Middle frontal gyrus (tissue), 1 donor: Measurements from ENCODE around the gene SMYD3.

Experiments
- DNase-seq: peaks from one replicate; pipeline ENCODE4 v3.0.0-alpha.2; 2015; ENCODE audit warnings: low spot score; ENCODE audit errors: extremely low spot score

Gene SMYD3

DNA sequence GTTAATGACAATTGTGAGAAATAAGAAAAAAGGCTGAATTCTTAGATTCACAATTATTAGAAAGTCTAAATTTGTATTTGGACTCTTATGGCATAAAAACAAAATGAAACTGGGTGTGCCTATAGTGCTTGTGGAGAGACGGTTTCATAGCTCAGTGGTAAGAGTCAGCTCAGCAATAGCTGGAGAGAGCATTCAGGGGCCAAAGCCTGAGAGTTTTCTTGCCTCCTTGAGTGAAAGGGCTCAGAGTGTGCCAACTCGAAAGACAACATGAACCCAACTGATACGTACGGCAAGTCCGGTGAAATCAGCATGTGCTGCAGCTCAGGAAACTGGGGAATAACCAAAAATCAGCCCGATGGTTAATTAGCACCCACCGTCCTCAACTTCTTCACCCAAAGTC lies 577.9 kb downstream of the SMYD3 start:
- no peak for DNase-seq

DNA sequence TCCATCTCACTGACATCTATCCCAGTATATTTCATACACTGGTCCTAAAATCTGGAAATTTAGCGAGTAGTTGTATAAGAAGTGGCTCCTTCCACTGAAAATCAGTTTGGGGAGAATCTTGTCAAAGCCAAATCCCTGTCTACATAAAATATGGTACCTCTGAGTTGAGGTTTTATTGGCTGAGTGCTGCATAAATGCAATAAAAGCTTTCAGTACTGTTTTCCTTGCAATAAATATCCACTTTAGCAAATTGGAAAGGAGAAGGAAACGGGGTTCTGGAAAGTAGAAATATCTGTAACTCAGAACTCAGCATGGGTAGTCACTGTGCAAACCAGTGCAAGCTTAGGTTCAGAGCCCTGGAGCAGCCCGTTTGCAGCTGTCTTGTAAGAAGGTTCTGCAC lies 580.2 kb downstream of the SMYD3 start:
- DNase-seq, result no peak

DNA sequence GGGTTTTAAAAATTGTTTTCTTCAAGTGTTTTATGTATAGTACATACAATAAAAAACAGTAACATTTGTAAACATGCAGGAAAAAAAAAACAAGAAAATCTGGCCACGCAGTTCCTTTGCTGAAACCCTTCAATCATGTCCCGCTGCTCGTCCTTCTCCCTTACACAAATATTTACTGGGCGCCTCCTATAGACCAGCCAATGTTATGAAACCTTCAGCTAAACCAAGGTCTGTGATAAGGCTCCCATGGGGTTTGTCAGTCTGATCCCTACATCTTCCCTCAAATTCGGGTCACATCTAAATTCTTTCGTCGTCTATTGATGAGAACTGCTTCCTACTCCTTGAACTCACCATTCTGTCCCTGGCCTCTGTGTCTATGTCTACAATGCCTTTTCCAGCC lies 583.9 kb downstream of the SMYD3 start:
- DNase-seq, result no peak

DNA sequence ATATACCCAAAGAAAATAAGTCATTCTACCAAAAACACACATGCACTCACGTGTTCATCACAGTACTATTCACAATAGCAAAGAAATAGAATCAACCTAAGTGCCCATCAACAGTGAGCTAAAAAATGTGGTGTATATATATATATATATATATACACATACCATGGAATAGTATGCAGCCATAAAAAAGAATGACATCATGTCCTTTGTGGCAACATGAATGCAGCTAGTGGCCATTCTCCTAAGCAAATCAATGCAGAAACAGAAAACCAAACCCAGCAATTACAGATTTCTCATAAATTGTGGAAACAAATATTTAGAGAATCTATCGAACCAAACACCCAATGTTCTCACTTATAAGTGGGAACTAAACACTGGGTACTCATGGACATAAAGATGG lies 585.7 kb downstream of the SMYD3 start:
- no peak for DNase-seq

DNA sequence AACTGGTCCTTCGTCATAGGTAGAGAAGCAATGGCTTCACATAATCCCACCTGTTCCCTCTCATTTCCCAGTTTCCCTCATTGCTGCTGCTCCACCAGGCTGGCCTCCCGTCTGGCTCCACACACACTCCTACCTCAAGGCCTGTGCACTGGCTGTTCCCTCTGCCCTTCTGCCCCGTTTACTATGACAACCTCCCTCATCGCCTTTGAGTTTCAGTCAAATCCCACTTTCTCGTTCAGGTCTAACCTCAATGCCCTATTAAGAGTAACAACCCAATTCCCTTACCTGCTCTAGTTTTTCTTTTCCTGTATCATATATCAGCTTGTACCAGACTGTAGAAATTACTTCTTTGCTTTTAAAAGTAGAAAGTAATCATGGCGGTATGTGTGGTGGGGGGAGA lies 589.7 kb downstream of the SMYD3 start:
- DNase-seq, result no peak

DNA sequence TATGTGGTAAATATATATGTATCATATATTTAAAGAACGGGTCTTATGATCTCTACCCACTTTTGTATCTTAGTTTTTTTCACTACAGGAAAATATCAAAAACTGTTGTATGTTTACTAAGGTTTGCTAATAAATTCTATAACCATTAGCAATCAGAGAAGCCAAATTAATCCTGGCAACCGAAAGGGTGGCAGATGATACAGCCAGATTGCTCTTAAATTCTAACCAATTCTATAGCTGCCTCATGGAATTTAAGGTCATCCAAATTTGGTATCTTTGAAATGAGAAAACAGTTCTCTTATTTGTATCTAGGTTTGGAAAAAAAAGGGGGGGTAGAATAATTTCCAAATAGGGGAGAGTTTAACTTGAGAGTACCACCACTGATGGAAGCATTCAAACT lies 591.2 kb downstream of the SMYD3 start:
- no peak for DNase-seq

DNA sequence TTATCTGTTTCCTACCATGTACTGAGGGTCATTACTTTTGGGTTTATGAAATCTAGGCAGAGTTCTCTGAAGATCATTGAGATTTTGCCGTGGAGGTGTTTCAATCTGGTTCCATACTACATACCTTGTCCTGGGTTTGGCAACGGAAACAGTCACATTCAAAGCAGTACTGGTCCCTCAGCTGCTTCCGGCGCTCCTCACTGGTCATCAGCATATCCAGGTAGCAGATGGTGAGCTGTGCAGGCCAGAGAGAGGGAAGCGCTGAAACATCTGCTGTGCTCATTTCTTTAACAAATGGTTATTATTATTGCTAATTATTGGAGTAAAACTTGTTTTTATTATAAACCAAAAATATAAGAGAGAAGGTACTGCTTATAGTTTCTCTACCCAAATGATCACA lies 591.7 kb downstream of the SMYD3 start:
- DNase-seq, result no peak

DNA sequence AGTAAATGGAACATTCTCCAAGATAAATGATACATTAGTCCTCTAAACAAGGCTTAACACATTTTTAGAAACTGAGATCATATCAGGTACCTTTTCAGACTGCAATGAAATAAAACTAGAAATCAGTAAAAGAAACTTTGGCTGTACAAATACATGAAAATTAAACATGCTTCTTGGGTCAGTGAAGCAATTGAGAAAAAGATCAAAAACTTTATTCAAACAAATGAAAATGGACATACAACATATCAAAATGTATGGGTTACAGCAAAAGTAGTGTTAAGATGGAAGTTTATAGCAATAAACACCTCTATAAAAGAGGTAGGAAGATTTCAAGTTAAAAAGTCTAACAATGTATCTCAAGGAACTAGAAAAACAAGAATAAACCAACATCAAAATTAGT lies 598.5 kb downstream of the SMYD3 start:
- DNase-seq, result no peak

DNA sequence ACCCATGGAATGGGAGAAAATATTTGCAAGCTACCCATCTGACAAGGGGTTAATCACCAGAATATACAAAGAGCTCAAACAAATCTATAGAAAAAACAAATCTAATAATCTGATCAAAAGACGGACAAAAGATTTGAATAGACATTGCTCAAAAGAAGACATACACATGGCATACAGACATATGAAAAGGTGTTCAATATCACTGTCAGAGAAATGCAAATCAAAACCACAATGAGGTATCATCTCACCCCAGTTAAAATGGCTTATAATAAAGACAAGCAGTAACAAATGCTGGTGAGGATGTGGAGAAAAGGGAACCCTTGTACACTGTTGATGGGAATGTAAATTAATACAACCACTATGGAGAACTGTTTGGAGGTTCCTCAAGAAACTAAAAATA lies 600.9 kb downstream of the SMYD3 start:
- DNase-seq, result no peak

DNA sequence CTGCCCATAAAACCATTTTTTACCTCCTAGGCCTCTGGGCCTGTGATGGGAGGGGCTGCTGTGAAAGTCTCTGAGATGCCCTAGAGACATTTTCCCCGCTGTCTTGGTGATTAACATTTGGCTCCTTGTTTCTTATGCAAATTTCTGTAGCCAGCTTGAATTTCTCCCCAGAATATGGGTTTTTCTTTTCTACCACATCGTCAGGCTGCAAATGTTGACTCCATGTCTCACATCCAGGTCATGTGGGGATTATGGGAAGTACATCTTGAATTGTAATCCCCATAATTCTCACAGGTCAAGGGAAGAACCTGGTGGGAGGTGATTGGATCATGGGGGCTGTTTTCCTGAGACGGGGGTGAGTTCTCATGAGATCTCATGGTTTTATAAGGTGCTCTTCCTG lies 603.2 kb downstream of the SMYD3 start:
- DNase-seq, result no peak

DNA sequence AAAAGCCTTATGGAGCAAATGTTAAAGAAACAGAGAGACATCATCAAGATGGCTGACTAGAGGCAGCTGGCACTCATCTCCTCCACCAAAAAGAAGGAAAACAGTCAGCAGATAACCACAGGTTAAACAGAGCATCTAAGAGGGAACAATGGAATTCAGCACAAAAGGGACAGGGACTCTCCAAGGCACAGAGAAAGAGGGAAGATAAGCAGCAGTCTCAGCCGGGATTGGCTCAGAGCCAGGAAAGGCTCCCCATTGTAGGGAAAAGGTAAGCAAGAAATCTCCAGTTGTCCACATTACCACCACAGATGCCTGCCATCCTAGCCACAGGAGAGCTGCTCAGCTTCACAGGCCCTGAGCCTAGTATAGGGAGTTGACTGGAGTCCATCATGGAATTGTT lies 605.5 kb downstream of the SMYD3 start:
- DNase-seq, result no peak

DNA sequence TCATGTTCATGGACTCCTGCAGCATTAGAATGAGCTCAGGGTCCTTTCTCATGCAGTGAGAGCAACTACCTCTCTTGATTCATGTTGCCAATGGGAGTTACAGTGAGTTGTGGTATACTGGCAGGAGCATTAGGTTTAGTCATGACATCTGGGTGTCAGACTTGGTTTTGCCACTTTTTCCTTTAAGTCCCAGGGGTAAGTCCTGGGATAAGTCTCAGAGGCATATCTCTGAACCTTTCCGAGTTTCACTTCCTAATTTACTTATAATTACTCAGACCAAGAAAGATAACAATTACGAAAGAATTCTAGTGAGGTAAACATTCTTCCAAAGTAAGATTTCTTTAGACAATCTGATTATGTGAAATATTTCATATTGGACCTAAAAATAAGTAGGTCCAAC lies 606.0 kb downstream of the SMYD3 start:
- no peak for DNase-seq

DNA sequence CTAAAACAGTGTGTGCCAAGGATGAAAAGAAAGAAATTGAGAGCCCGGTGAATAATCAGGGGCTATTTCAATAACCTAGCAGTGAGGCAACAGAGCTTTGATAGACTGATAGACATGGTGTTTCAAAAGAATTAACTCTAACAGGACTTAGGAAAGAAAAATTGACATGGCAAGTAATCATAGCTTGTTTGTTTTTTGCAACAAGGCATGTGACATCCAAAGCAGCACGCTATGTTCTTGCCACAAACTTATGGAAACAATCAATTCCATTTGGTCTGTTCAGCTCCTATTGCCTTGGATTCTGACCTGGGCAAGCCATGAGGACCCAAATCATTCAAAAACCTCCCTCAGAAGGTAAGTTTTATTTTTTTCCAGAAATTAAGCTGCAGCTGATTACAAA lies 608.5 kb downstream of the SMYD3 start:
- DNase-seq, result no peak

DNA sequence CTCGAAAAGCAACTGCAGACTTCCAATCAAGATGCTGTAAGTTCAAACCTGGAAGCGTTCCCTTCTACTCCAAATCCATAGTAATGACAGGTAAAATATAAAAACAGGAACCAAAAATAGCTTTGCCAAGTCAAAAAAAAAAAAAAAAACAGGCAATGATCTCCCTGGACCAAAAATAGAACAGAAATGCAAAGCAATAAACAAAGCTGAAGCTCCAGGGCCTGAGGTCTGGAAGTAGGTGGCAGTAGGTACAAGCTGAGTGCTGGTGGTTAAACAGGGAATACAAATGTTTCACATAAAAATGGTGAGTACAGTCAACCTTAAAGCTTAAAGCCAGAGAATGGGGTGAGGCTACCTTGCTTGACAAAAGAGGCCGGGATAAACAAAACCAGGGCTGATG lies 610.8 kb downstream of the SMYD3 start:
- no peak for DNase-seq

DNA sequence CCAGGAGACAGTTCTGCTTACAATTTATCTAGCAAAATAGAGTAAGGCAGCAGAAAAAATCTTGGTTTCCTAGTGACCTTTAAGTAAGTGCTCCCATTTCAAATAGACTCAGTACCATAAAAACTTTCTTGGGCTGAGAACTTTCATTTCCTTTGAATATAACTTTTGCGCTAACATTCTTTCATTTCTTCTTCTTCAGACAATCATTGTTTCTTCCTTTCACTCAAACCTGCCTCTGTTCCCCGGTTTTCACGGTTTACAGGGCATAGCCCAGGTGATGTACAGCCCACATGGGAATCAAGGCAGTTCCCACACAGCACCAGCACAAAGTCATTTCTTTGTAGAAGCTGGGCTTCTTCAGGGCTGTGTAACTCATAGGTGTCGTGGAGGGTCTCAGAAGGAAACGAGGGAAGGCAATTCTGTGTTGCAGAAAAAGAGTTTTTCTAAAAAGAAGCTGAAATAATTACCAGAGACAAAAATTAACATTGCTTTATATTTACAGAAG lies 611.6 kb downstream of the SMYD3 start:
- no peak for DNase-seq

DNA sequence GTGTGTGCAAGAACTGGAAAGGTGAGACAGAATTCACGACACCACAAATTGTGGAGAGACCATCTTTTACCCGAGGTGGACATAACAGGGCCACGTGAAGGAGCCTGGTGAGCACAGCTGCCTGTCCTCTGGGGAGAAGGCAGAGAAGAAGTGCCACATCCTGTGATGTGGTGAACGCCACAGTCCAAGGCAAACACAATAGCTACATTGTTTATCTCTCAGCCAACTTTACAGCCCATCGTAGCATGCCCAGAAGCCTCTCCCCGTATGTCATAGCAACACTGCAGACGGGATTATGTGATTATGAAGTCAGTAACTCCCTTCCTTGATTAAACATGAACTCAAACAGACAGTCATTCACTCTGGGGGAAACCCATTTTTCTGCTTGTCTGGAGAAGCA lies 612.2 kb downstream of the SMYD3 start:
- DNase-seq, result no peak

DNA sequence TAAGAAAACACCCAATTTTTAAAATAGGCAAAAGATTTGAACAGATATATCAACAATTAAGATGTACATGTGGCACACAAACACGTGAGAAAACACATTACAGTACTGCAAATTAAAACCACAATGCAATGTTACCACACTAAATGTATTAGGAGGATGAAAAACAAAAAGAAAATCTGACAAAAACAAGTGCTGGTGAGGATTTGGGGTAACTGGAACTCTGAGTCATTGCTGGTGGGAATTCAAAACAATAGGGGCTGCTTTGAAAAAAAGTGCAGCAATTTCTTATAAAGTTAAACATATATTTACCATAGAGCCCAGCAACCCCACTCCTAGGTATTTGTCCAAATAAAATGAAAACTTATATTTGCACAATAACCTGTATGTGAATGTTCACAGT lies 614.1 kb downstream of the SMYD3 start:
- DNase-seq, result no peak

DNA sequence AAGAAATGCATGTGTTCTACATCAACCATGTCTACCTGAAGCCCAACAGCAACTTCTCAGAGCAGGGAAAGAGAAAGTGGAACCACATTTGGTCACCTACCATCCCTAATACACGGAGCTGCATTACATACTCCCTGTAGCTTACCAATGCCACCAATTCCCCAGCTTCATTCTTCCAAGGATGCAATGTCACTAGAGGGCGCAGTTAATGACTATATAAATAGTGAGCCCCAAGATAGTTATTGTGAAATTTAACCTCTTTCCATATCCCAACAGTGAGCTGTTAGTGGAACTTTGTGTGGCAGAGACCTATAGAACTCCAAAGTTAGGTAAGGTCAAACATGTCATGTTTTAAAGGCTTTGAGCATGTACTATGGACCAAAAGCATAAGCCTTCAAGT lies 618.3 kb downstream of the SMYD3 start:
- no peak for DNase-seq

DNA sequence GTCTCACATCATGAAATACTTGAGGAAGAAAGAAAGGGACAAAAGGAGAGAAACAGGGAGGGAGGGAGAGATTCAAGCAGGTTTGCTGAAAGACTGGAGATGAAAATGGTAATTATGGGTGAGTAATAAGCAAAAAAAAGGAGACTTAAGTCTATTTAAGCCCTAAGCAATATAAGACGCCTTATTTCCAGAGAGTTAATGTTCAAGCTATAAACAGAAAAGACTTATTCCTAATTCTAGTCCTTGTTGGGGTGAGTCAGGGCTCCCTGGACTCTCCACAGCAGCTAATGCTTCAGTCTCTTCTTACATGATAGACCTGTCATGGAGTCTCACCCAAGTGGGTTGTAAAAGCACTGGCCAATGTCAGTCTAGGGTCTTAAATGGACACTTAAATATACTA lies 619.2 kb downstream of the SMYD3 start:
- DNase-seq, result no peak

DNA sequence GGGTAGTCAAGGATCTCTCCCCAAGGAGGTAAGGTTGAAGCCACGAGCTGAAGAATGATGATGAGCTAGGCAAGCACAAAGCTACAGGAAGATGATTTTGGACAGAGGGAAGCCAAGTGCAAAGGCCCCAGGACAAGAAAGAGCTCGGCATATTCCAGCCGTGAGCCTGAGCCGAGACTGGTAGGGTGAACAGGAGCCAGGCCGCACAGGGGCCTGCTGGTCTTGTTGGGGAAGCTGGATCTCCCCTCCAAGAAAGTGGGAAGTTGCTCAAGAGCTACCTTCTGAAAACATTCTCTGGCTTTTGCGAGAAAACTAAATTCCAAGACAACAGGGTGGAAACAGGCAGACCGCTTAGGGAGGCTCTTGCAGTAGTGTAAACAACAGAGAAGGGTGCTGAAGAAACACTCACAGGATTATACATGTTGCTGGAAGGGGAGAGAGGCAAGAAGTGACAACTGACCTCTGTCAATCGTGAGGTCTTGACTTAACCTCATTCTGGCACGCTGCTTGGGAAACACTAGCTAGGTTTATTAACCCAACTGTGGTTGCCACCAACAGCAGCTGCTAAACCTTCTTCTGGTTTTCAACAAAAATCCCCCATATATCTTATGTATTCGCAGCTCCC lies 625.2 kb downstream of the SMYD3 start:
- DNase-seq, result no peak

DNA sequence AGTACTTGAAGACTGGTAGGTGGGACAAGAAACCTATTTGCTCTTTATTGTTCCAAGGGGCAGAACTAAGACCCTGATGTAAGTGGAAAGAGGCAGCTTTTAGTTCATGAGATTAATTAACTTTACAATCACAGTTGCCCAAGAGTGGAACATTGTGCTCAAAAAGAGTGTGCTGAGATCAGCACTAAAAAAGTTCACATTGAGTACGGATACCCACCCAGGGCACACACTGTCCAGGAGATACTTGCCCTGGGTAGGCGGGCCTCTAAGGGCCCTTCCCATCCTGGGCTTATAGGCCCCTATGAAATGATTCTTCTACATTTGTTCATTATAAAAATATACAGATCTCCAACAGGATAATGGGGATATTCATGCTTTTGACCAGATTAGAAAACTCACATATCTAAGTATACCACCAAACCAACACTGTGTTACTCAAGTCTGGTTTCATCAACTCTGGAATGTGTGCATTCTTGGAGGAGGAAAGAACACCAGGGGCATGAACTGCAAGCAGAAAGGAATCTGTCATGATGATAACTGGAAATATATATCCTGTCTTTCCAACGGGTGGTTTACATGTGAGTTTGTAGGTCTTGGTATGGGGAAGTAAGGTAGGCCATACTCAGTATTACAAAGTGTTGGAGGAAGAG lies 626.2 kb downstream of the SMYD3 start:
- no peak for DNase-seq

DNA sequence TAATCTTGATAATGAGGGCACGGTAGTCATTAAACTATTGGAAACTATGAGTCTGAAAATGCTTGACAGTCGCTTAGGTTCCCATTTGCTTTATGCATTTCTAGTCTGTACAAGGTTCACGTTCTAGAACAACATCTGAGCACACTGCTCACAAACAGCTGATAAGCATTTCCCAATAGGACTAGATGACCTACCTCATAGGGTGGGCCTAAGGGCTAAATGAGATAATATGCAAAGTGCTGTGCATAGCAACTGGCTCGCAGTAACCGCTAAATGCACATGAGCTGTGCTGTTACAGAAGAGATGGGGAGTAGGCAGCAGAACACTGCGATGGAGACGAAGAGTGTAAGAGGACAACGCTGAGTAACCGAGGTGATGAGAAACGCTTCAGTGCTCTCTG lies 628.0 kb downstream of the SMYD3 start:
- DNase-seq, result no peak

DNA sequence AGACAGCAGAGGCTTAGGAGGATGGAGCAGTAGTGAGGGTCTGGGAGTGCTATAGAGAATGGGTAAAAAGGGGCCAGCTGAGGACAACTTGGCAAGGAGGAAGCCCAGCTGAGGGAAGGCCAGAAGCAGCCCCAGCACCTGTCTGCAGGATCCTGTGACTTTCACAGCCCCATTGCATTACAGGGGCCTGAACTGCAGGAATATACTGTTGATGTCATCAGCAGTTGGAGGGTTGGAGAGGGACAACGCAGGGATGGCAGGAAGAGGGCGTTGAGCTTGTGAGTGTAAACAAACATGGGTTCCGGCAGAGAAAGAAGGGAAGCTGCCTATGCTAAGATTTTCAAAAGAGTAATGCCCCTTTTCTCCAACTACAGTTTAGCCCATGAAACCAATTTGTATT lies 628.5 kb downstream of the SMYD3 start:
- no peak for DNase-seq

DNA sequence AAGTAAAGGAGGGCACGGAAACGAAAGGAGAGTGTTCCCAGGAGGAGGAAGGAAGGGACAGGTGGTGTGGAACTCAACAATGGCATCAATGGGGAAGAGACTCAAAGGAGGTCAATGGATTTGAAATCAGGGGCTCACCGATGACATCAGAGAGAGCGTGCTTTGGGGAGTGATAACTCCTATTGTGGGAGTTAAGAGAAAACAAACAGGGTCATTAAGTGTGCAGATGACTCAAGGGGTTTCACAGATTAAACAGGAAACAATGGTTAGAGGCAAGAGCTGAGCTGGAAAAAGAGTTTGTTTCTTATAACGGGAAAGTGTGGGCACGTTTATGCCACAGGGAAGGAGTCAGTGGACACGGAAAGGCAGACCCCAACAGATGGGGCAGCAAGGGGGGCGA lies 629.1 kb downstream of the SMYD3 start:
- no peak for DNase-seq
